HepG2 (cell line): ENCODE data around the gene KIZ. TPM values are rescaled to one million over a fixed set of nuclear protein-coding genes. Genes with fewer than 3 reads are reported as not detected.

Source experiments
- AHDC1 ChIP-seq: sonication (generic); formaldehyde crosslinking; IDR thresholded peaks from 2 replicates; pipeline ENCODE4 v1.5.1; 2020; ENCODE audit warnings: mild to moderate bottlenecking, missing genetic modification reagents, borderline replicate concordance
- EZH2 ChIP-seq: conservative IDR thresholded peaks from 2 replicates; pipeline ENCODE4 v1.6.1; 2012; ENCODE audit warnings: mild to moderate bottlenecking, low read depth, low read length, moderate library complexity
- FIP1L1 ChIP-seq: fragments of 200-400 bp; formaldehyde crosslinking; IDR thresholded peaks from 2 replicates; pipeline ENCODE4 v1.6.1; 2018; ENCODE audit warnings: low read depth, mild to moderate bottlenecking, low read length, moderate library complexity, borderline replicate concordance; ENCODE audit not compliant: insufficient read depth
- GABPA ChIP-seq, 2 experiments: IDR thresholded peaks; 2 replicates each; pipeline ENCODE4 v1.6.1; 2011 to 2016; ENCODE audit warnings: low read depth in 2 of 2, low read length in 1 of 2, missing biosample characterization in 1 of 2, missing genetic modification characterization in 1 of 2
- HNRNPK ChIP-seq: fragments of 200-400 bp; formaldehyde crosslinking; IDR thresholded peaks from 2 replicates; pipeline ENCODE4 v1.6.1; 2018; ENCODE audit warnings: low read length, low read depth, moderate library complexity, mild to moderate bottlenecking; ENCODE audit not compliant: poor library complexity, severe bottlenecking
- KAT2B ChIP-seq: fragments of 150-350 bp; IDR thresholded peaks from 2 replicates; pipeline ENCODE4 v1.6.1; 2014; ENCODE audit warnings: low read depth, low read length, borderline replicate concordance
- NFIC ChIP-seq: IDR thresholded peaks from 2 replicates; pipeline ENCODE4 v1.6.1; 2012; ENCODE audit warnings: mild to moderate bottlenecking, low read length, inconsistent platforms
- RAD51 ChIP-seq: fragments of 450-650 bp; IDR thresholded peaks from 2 replicates; pipeline ENCODE4 v1.6.1; 2016; ENCODE audit warnings: borderline replicate concordance
- REST ChIP-seq, 2 experiments: IDR thresholded peaks; 2 replicates each; pipeline ENCODE4 v1.6.1; 2011 to 2012; ENCODE audit warnings: low read length in 2 of 2, borderline replicate concordance in 1 of 2, low read depth in 1 of 2, mild to moderate bottlenecking in 1 of 2, moderate library complexity in 1 of 2
- REXO4 ChIP-seq: sonication (generic); formaldehyde crosslinking; IDR thresholded peaks from 2 replicates; pipeline ENCODE4 v1.8.0; 2022; ENCODE audit warnings: missing genetic modification reagents, mild to moderate bottlenecking, borderline replicate concordance
- XRCC5 ChIP-seq: fragments of 200-400 bp; formaldehyde crosslinking; optimal IDR thresholded peaks from 2 replicates; pipeline ENCODE3; 2017; ENCODE audit warnings: mild to moderate bottlenecking, low read length
- ZMYM2 ChIP-seq: sonication (generic); formaldehyde crosslinking; IDR thresholded peaks from 2 replicates; pipeline ENCODE4 v1.8.0; 2022; ENCODE audit warnings: mild to moderate bottlenecking, missing genetic modification reagents
- ZNF430 ChIP-seq: sonication (generic); formaldehyde crosslinking; IDR thresholded peaks from 2 replicates; pipeline ENCODE4 v1.9.0; 2021; ENCODE audit warnings: mild to moderate bottlenecking, missing genetic modification reagents
- ZNF510 ChIP-seq: sonication (generic); formaldehyde crosslinking; IDR thresholded peaks from 2 replicates; pipeline ENCODE4 v1.4.0; 2020; ENCODE audit warnings: low read depth, mild to moderate bottlenecking, missing genetic modification reagents
- ZNF597 ChIP-seq: sonication (generic); formaldehyde crosslinking; IDR thresholded peaks from 2 replicates; pipeline ENCODE4 v1.5.0; 2020; ENCODE audit warnings: missing genetic modification reagents
- ZNF619 ChIP-seq: sonication (generic); formaldehyde crosslinking; IDR thresholded peaks from 2 replicates; pipeline ENCODE4 v1.4.0; 2020; ENCODE audit warnings: mild to moderate bottlenecking, missing genetic modification reagents
- ZNF75D ChIP-seq: sonication (generic); formaldehyde crosslinking; IDR thresholded peaks from 2 replicates; pipeline ENCODE4 v1.8.1; 2023; ENCODE audit warnings: missing genetic modification reagents, mild to moderate bottlenecking, borderline replicate concordance
- ZSCAN12 ChIP-seq: sonication (generic); formaldehyde crosslinking; IDR thresholded peaks from 2 replicates; pipeline ENCODE4 v1.9.0; 2021; ENCODE audit warnings: mild to moderate bottlenecking, missing genetic modification reagents
- polyA plus RNA-seq, 8 experiments: library from polyadenylated mRNA; depleted of rRNA in 3 of 8; stranded (reverse) in 7 of 8; unstranded in 1 of 8; fragments of >200 nt; fragmentation: Illumina TruSeq in 4 of 8; extraction: Trizol in 4 of 8; gene quantifications; 2 replicates each; pipeline versions ENCODE4 v1.2.1 to v1.2.3, GENCODE V29; 2011 to 2016; ENCODE audit warnings: low read depth in 4 of 8, missing spikeins in 1 of 8, mixed read lengths in 1 of 8; ENCODE audit not compliant: insufficient read depth in 1 of 8
- total RNA-seq, 5 experiments: library from RNA; depleted of rRNA; stranded (reverse); fragments of >200 nt; fragmentation: Illumina TruSeq; extraction: Trizol; gene quantifications; 2 replicates each; pipeline ENCODE4 v1.2.3, GENCODE V29; 2016; ENCODE audit warnings: low read depth in 1 of 5

Gene KIZ
- total and polyA plus RNA-seq, 2 of the 13 experiments (the other 11 are each of a cell fraction or from before 2014, with no cell fraction given) = 46.3 to 114 TPM

- TF ChIP-seq REST (IDR thresholded peaks at IDR 0.05; ENCODE audit: borderline replicate concordance in 1 of 2, low read depth in 1 of 2, low read length in 2 of 2) = peak in 1 of 2 experiments; percentile 56; a peak in 1 of 4 replicates
- TF ChIP-seq REXO4 = no peak
- TF ChIP-seq ZNF510 (CRISPR knock-in tag) = no peak; the same call in 1 of the 2 replicates
- TF ChIP-seq ZMYM2 (CRISPR knock-in tag) = peak; percentile 60; the same call in 1 of the 2 replicates
- no peak for TF ChIP-seq ZNF597 (CRISPR knock-in tag)
- no peak for TF ChIP-seq RAD51
- no peak for TF ChIP-seq NFIC
- peak; percentile 93 for TF ChIP-seq ZNF619
- TF ChIP-seq XRCC5 = peak; percentile 79
- peak; percentile 98 for TF ChIP-seq ZNF430 (CRISPR knock-in tag)
- no peak for TF ChIP-seq ZNF75D (CRISPR knock-in tag)
- no peak; the same call in 1 of the 2 replicates for TF ChIP-seq FIP1L1
- TF ChIP-seq AHDC1 (CRISPR knock-in tag) = no peak
- no peak for TF ChIP-seq EZH2
- TF ChIP-seq GABPA (IDR thresholded peaks at IDR 0.05; ENCODE audit: low read depth, low read length) = peak; percentile 44
- TF ChIP-seq GABPA (CRISPR knock-in tag; IDR thresholded peaks at IDR 0.05; ENCODE audit: low read depth) = peak; percentile 66
- no peak for TF ChIP-seq ZSCAN12 (CRISPR knock-in tag)
- peak; percentile 94 for TF ChIP-seq HNRNPK
- no peak for TF ChIP-seq KAT2B
Measured at GRCh38 chr20:21125849-21126580, at the start of gene KIZ (continued).
